HL-60 (cell line): ENCODE data around the gene CFAP61.

Experiments
- DNase-seq, 2 experiments: peaks; one replicate each; pipeline ENCODE4 v3.0.0-alpha.2; 2010 to 2020; ENCODE audit warnings: low read depth in 1 of 2, low spot score in 1 of 2
- H3K27ac ChIP-seq: fragments of 250-450 bp; sonication (Bioruptor Pico); replicated peaks from 2 replicates; pipeline ENCODE4 v1.5.1; 2020; ENCODE audit warnings: mild to moderate bottlenecking, moderate library complexity
- H3K27me3 ChIP-seq: fragments of 250-450 bp; sonication (Bioruptor Pico); 2 replicates; pipeline ENCODE4 v1.5.1; 2021; ENCODE audit warnings: mild to moderate bottlenecking, moderate library complexity; ENCODE audit not compliant: insufficient read depth, poor library complexity, severe bottlenecking
- H3K4me3 ChIP-seq: replicated peaks from 2 replicates; pipeline ENCODE4 v1.5.1; 2011; ENCODE audit warnings: mild to moderate bottlenecking, control low read depth, low read length; ENCODE audit not compliant: insufficient read depth
- CTCF ChIP-seq: IDR thresholded peaks from one replicate; pipeline ENCODE4 v1.5.1; 2011; ENCODE audit warnings: low read length, control low read depth, inconsistent platforms; ENCODE audit not compliant: insufficient read depth
- GABPA ChIP-seq: IDR thresholded peaks from 2 replicates; pipeline ENCODE4 v1.6.1; 2012; ENCODE audit warnings: low read depth
- POLR2AphosphoS5 ChIP-seq: IDR thresholded peaks from 2 replicates; pipeline ENCODE4 v1.6.1; 2012; ENCODE audit warnings: low read depth
- REST ChIP-seq: IDR thresholded peaks from 2 replicates; pipeline ENCODE4 v1.6.1; 2012; ENCODE audit warnings: low read depth; ENCODE audit not compliant: insufficient replicate concordance
- SPI1 ChIP-seq: IDR thresholded peaks from 2 replicates; pipeline ENCODE4 v1.6.1; 2012; ENCODE audit warnings: low read depth, mild to moderate bottlenecking, borderline replicate concordance

Gene CFAP61

GRCh38 chr20:20063941-20064702 is 11.8 kb downstream of the CFAP61 start:
- no peak overlapping the region for H3K4me3 ChIP-seq
- H3K27me3 ChIP-seq = peaks cover 13% of the 10 kb centered on the region
- no peak for DNase-seq
- no peak overlapping the region for H3K27ac ChIP-seq
- TF ChIP-seq REST (peak; percentile 70), SPI1 (no peak), GABPA (no peak), CTCF (no peak), POLR2AphosphoS5 (no peak)

- H3K27ac ChIP-seq = no peak overlapping the region
- H3K27me3 ChIP-seq = peaks cover 13% of the 10 kb centered on the region
- no peak for DNase-seq
- H3K4me3 ChIP-seq = no peak overlapping the region
- TF ChIP-seq SPI1 = no peak
- no peak for TF ChIP-seq GABPA
- no peak for TF ChIP-seq CTCF
- TF ChIP-seq POLR2AphosphoS5 = no peak
Measured at GRCh38 chr20:20065361-20065760, 13.0 kb downstream of the CFAP61 start.

- H3K27me3 ChIP-seq = no peaks in the 10 kb centered on the region
- no peak overlapping the region for H3K27ac ChIP-seq
- no peak for DNase-seq
- TF ChIP-seq POLR2AphosphoS5 (no peak), SPI1 (no peak), GABPA (no peak), CTCF (no peak), REST (no peak)
- H3K4me3 ChIP-seq = no peak overlapping the region
Measured at GRCh38 chr20:20070871-20071726, 18.8 kb downstream of the CFAP61 start.
